ENCODE results near the gene NLRP7.
"Not testable (repeated sequence)": the region's sequence is repeated elsewhere in the genome, so short reads cannot be mapped to it uniquely, and the experiment has no call there.

Gene NLRP7

DNA sequence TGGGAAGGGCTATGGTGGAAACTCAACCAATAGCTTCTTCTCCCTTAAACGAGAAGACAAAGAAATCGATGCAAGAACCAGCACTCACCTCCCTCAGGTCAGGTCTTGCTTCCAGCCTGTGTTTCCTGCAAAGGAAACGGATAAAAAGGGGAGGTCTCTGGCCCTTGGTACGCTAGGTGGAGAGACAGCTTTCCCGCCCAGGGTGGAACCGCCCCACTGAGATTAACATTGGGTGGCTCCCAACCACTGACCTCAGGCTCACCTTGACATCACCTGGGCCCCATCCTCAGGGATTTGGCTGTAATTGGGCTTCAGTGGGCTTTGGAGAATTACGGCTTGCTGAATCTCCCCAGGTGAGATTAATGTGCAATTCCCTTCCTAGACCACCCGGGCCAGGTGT is at the start of gene NLRP7:
Gene NLRP7, minus strand, starts transcription at position 150 of the 400 bp plus-strand sequence.
- ATAC-seq (no peak), DNase-seq (no peak)

DNA sequence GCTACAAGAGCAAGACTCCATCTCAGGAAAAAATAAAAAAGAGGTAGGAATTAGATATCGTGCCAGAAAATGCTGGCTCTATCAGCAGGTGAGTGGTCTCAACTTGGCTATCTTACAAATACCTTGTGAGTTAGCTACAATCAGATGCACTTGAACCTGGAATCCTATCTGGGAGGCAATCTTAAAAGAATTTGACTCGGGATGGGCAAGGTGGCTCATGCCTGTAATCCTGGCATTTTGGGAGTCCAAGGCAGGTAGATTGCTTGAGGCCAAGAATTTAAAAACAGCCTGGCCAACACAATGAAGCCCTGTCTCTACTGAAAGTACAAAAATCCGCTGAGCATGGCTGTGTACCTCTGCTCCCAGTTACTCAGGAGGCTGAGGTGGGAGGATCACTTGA is 48.2 kb upstream of the NLRP7 start:
- no peak for DNase-seq
- ATAC-seq = no peak

DNA sequence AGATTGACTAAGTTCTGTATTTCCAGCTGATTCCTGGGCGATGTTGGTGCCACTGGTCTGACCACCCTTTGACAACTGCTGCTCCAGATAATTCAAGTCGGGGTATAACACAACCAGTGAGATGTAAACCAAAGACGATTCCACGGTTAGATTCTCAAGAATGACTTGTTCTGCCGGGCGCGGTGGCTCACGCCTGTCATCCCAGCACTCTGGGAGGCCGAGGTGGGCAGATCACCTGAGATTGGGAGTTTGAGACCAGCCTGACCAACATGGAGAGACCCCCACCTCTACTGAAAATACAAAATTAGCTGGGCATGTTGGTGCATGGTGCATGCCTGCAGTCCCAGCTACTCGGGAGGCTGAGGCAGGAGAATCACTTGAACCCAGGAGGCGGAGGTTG is 42.2 kb upstream of the NLRP7 start:
- not testable (repeated sequence) for ATAC-seq

GRCh38 chr19:54982562-54982961 is 35.2 kb upstream of the NLRP7 start:
- not testable (repeated sequence) for ATAC-seq, DNase-seq

More for the DNA sequence above, 42.2 kb upstream of the NLRP7 start:
- DNase-seq = not testable (repeated sequence)

GRCh38 chr19:54973229-54974090 is 26.1 kb upstream of the NLRP7 start:
- peak; percentile 66 for ATAC-seq
- DNase-seq = peak; percentile 14

- ATAC-seq, DNase-seq: not testable (repeated sequence)
These were observed 24.1 kb upstream of the NLRP7 start for GRCh38 chr19:54971446-54971845.

DNA sequence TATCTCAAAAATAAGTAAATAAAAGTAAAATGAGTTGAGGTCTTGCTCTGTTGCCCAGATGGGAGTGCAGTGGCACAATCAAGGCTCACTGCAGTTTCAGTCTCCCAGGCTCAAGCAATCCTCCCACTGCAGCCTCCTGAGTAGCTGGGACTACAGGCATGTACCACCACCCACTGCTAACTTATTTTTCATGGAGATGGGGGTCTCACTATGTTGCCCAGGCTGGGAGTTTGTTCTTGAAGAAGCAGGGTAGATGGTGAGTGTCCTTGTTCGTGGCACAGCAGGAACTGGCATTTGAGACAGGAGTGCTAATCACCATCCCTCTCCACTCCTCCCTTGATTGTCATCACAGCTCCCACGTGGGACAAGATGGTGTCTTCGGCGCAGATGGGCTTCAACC is 22.3 kb upstream of the NLRP7 start:
- ATAC-seq (no peak), DNase-seq (no peak)

DNA sequence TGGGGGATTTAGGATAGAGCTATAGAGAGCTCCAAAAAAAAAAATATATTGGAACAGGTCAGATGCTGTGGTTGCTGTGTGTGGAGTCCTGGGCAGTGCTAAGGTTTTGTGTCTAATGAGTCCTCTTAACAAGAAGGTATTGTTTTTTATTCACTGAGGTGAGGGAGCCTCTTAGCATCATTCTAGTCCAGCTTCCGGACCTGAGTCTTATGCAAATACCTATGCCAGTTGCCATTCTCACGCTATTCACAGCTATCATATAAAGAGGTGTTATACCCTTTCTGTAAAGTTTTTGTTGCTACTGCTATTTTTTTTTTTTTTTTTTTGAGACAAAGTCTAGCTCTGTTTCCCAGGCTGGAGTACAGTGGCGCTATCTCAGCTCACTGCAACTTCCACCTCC is 20.3 kb upstream of the NLRP7 start:
- DNase-seq (no peak), ATAC-seq (no peak)

DNA sequence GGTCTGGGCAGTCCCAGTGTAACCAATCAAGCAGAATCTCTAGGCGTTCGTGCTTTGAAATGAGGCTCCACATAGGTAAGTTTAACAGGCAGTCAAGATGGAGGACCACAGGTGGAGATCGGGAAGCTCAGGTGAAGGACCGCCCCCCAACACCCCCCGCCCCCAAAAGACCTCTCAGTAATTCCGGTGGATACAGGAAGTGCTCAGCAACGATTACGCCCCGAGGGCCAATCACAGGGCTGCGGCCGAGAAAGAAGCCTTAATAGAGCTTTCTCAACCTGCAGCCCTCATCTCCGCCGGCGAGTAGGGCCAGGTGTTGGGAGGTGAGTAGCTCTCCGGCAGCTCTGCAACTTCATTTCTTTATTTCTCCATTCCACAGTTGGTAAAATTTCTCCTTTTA is 17.7 kb upstream of the NLRP7 start:
- DNase-seq, ATAC-seq: not testable (repeated sequence)

DNA sequence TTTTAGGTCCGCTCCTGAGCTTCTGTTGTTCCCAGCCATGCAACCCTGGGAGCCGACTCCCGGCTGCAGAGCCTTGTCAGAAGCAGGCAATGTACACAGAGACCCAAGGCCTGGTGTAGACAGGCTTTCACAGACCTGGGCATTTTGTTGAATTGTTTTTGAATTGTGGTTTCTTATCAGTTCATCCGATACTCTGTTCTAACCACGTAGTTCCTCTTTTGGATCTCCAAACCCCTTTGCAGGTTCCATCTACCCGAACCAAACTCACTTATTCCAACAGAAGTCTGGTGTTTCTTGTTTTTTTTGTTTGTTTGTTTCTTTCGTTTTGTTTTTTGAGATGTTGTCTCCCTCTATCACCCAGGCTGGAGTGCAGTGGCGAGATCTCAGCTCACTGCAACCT is 12.5 kb upstream of the NLRP7 start:
- ATAC-seq = no peak
- DNase-seq = no peak

DNA sequence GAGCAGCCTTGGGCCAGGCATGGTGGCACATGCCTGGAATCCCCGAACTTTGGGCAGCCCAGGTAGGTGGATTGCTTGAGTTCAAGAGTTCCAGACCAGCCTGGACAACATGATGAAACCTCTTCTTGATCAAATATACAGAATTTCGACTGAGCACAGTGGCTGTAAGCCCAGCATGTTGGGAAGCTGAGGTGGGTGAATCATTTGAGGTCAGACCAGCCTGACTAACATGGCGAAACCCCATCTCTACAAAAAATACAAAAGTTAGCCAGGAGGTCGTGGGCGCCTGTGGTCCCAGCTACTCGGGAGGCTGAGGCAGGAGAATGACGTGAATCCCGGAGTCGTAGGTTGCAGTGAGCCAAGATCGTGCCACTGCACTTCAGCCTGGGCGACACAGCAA is 8.0 kb upstream of the NLRP7 start:
- DNase-seq = no peak
- no peak for ATAC-seq

GRCh38 chr19:54953345-54953713 is 6.0 kb upstream of the NLRP7 start:
- not testable (repeated sequence) for DNase-seq, ATAC-seq

GRCh38 chr19:54952591-54953344 is 5.4 kb upstream of the NLRP7 start:
- no peak for ATAC-seq
- no peak for DNase-seq

GRCh38 chr19:54950580-54950979 is 3.2 kb upstream of the NLRP7 start:
- DNase-seq, ATAC-seq: not testable (repeated sequence)

DNA sequence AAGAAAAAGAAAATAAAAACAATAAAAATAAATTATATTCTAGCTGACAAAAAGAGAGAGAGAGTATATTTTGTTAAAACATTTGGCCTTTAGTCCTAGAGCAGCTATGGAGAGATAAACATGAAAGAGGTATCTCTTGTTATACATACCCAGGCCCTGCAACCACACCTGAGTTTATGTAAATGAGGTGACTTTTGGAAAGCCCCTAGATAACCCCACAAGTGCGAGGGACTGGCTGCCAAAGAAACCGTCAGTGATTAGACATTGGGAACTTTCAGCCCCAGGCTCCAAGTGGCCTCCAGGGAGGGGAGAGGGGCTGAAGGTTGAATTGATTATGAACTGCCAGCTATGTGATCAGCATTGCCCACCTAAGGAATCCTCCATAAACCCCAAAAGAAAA is 2.1 kb upstream of the NLRP7 start:
- ATAC-seq (no peak), DNase-seq (no peak)

DNA sequence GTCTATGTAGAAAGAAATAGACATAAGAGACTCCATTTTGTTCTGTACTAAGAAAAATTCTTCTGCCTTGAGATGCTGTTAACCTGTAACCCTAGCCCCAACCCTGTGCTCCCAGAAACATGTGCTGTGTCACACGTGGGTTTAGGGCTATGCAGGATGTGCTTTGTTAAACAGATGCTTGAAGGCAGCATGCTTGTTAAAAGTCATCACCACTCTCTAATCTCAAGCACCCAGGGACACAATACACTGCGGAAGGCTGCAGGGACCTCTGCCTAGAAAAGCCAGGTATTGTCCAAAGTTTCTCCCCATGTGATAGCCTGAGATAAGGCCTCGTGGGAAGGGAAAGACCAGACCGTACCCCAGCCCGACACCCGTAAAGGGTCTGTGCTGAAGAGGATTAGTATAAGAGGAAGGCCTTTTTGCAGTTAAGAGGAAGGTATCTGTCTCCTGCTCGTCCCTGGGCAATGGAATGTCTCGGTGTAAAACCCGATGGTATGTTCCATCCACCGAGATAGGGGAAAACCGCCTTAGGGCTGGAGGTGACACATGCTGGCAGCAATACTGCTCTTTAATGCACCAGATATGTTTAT is 3.5 kb downstream of the NLRP7 start:
- DNase-seq, ATAC-seq: not testable (repeated sequence)

DNA sequence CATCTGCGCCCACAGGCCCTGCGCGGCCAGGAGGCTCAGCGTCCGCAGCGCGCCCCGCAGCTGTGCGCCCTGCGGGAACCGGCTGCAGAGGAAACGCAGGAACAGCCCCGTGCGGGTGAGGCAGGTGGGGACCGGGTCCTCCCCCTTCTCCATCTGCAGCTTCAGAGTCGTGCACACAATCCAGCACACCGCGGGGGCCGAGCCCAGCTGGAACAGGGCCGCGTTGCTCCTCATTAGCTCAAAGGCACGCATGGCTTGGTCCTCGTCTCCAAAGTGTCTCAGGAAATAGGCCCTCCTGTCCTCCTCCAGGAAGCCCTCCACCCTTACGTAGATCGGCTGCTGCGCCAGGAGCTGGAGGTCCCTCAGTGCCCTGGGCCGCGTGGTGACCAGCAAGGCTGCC is 7.8 kb downstream of the NLRP7 start:
- not testable (repeated sequence) for ATAC-seq

DNA sequence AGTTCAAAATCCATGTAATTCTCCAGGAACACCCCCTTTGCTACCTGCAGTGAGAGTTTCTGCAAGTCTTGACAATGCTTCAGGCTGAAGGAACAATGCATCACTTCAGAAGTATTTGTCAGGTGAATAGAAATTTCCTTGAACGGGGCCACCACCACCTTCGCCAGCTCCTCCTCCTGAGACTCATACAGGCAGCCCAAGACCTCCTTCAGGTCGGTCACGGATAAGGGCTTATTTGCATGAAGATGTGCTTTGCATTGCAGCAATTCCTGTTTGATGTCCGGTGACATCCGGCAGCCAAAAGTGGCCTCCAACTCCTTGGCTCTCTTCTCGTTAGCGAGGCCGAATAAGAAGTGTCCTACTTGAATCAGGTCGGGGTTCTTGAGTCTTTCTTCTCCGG is 8.4 kb downstream of the NLRP7 start:
- DNase-seq (no peak), ATAC-seq (no peak)

More for the DNA sequence above, 7.8 kb downstream of the NLRP7 start:
- not testable (repeated sequence) for DNase-seq

- DNase-seq (no peak), ATAC-seq (no peak)
These were observed 9.4 kb downstream of the NLRP7 start for GRCh38 chr19:54937926-54938325.

- DNase-seq = no peak
- ATAC-seq = no peak
These were observed 19.0 kb downstream of the NLRP7 start for GRCh38 chr19:54928299-54928698.

DNA sequence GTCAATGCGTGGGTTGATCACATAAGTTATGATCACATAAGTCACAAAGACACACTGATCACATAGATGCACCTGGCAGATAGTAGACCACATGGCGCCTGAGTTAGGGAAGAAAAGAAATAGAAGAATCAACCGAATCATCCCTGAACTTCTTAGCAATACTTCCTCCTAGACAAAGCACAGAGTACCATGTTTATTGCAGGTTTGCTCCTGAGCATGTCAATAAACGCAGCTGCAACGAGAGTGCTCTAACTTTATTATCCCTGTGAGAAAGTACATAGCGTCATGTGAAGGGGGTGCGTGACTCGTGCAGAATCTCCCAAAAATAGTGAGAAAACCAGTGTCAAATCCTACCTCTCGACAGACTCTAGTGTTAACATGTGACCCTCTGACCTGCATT is 24.1 kb downstream of the NLRP7 start:
- DNase-seq = no peak
- no peak for ATAC-seq

DNA sequence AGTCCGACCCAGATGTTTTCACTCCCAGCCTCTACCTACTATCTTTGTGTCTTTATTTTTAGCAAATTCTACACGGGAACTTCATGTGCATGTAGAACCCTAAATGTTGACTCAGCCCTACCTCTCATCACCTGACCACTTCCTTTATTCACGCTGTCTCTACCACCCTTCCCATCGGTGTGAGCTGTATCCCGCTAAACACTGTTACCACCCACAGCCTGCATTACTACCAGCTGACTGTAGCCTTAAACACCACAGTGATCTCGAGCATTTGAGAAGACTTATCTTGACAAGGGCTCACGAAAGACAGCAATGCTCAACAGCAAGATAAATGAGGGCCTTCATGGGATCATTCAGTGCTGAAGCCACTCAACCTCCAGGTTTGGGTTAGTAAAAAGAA is 26.2 kb downstream of the NLRP7 start:
- DNase-seq (no peak), ATAC-seq (no peak)
